ENCODE data around the gene STK25.

- TF ChIP-seq, protein P1, sequence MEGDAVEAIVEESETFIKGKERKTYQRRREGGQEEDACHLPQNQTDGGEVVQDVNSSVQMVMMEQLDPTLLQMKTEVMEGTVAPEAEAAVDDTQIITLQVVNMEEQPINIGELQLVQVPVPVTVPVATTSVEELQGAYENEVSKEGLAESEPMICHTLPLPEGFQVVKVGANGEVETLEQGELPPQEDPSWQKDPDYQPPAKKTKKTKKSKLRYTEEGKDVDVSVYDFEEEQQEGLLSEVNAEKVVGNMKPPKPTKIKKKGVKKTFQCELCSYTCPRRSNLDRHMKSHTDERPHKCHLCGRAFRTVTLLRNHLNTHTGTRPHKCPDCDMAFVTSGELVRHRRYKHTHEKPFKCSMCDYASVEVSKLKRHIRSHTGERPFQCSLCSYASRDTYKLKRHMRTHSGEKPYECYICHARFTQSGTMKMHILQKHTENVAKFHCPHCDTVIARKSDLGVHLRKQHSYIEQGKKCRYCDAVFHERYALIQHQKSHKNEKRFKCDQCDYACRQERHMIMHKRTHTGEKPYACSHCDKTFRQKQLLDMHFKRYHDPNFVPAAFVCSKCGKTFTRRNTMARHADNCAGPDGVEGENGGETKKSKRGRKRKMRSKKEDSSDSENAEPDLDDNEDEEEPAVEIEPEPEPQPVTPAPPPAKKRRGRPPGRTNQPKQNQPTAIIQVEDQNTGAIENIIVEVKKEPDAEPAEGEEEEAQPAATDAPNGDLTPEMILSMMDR (IDR thresholded peaks at IDR 0.05), result no peak
- TF ChIP-seq EZH2 (IDR thresholded peaks at IDR 0.05; ENCODE audit: borderline replicate concordance, insufficient read depth, low read depth, low read length, poor library complexity, severe bottlenecking), result no peak
Observed at GRCh38 chr2:241546771-241547498, 38.6 kb upstream of the STK25 start.
